CD14-positive monocyte (primary cell): ENCODE data around the gene SMIM38. TPM values are rescaled to one million over a fixed set of nuclear protein-coding genes. Genes with fewer than 3 reads are reported as not detected.

ENCODE experiments used
- DNase-seq, 3 donors: peaks; one replicate each; pipeline ENCODE4 v3.0.0-alpha.2; 2011 to 2022
- H2AFZ ChIP-seq: 2 replicates; pipeline ENCODE4 v1.6.0; 2012; ENCODE audit warnings: mild to moderate bottlenecking, low read depth, low read length, inconsistent platforms; ENCODE audit not compliant: insufficient read depth, poor library complexity, severe bottlenecking
- H3K27ac ChIP-seq, 2 donors: 1 replicate in 1 of 2; 2 replicates in 1 of 2; pipeline ENCODE4 v1.5.1; 2012 to 2013; ENCODE audit warnings: low read length in 2 of 2, control low read depth in 1 of 2, inconsistent platforms in 1 of 2, low read depth in 1 of 2, mild to moderate bottlenecking in 1 of 2
- H3K27me3 ChIP-seq, 2 donors: one replicate each; pipeline versions ENCODE4 v1.6.0 to v1.6.1; 2011 to 2013; ENCODE audit warnings: low read length in 2 of 2; ENCODE audit not compliant: control insufficient read depth in 2 of 2, insufficient read depth in 2 of 2
- H3K36me3 ChIP-seq, 2 donors: replicated peaks in 1 of 2; 1 replicate in 1 of 2; 2 replicates in 1 of 2; pipeline versions ENCODE4 v1.5.1 to v1.6.1; 2012 to 2013; ENCODE audit warnings: low read length in 2 of 2, control low read depth in 1 of 2, inconsistent platforms in 1 of 2, mild to moderate bottlenecking in 1 of 2; ENCODE audit not compliant: insufficient read depth in 2 of 2, control insufficient read depth in 1 of 2
- H3K4me1 ChIP-seq, 2 donors: 1 replicate in 1 of 2; 2 replicates in 1 of 2; pipeline versions ENCODE4 v1.5.1 to v1.6.1; 2012 to 2013; ENCODE audit warnings: low read length in 2 of 2, control low read depth in 1 of 2, inconsistent platforms in 1 of 2, mild to moderate bottlenecking in 1 of 2, moderate library complexity in 1 of 2; ENCODE audit not compliant: insufficient read depth in 2 of 2, control insufficient read depth in 1 of 2
- H3K4me2 ChIP-seq: replicated peaks from 2 replicates; pipeline ENCODE3; 2012; ENCODE audit warnings: low read length, moderate library complexity, mild to moderate bottlenecking; ENCODE audit not compliant: poor library complexity, severe bottlenecking; ENCODE audit errors: extremely low read depth
- H3K4me3 ChIP-seq, 3 experiments: fragments of 200-600 bp in 1 of 3; sonication (generic) in 1 of 3; replicated peaks in 1 of 3; 1 replicate in 2 of 3; 2 replicates in 1 of 3; pipeline ENCODE4 v1.5.1; 2011 to 2013; ENCODE audit warnings: low read length in 3 of 3, mild to moderate bottlenecking in 3 of 3, control low read depth in 2 of 3, low read depth in 2 of 3, inconsistent platforms in 1 of 3, moderate library complexity in 1 of 3
- H3K79me2 ChIP-seq: 2 replicates; pipeline ENCODE4 v1.6.0; 2012; ENCODE audit warnings: mild to moderate bottlenecking, control low read depth, inconsistent platforms, low read length, moderate library complexity; ENCODE audit not compliant: insufficient read depth
- H3K9ac ChIP-seq: 2 replicates; pipeline ENCODE4 v1.6.0; 2017; ENCODE audit warnings: low read length, mild to moderate bottlenecking; ENCODE audit not compliant: insufficient read depth, poor library complexity, severe bottlenecking
- H3K9me3 ChIP-seq, 2 donors: replicated peaks in 1 of 2; 1 replicate in 1 of 2; 2 replicates in 1 of 2; pipeline versions ENCODE4 v1.5.1 to v1.6.1; 2012 to 2013; ENCODE audit warnings: low read length in 2 of 2, control low read depth in 1 of 2; ENCODE audit not compliant: control insufficient read depth in 1 of 2, insufficient read depth in 1 of 2
- H4K20me1 ChIP-seq: 2 replicates; pipeline ENCODE4 v1.6.0; 2012; ENCODE audit warnings: mild to moderate bottlenecking, low read length, control low read depth, moderate library complexity; ENCODE audit not compliant: insufficient read depth
- H3K27ac Mint-ChIP-seq, 7 donors: one replicate each; pipeline ENCODE4 v1.8.0; 2020; ENCODE audit warnings: mild to moderate bottlenecking in 7 of 7, mixed read lengths in 7 of 7, moderate library complexity in 6 of 7, inconsistent platforms in 2 of 7
- H3K27me3 Mint-ChIP-seq, 3 donors: one replicate each; pipeline ENCODE4 v1.8.0; 2021 to 2022; ENCODE audit warnings: low read depth in 3 of 3, mild to moderate bottlenecking in 3 of 3, mixed read lengths in 3 of 3, moderate library complexity in 3 of 3, inconsistent platforms in 1 of 3
- H3K36me3 Mint-ChIP-seq, 2 donors: one replicate each; pipeline ENCODE4 v1.8.0; 2020; ENCODE audit warnings: mixed read lengths in 2 of 2, inconsistent platforms in 1 of 2, mild to moderate bottlenecking in 1 of 2
- H3K4me1 Mint-ChIP-seq: one replicate; pipeline ENCODE4 v1.8.0; 2020; ENCODE audit warnings: mild to moderate bottlenecking, mixed read lengths
- H3K4me3 Mint-ChIP-seq, 2 donors: one replicate each; pipeline ENCODE4 v1.8.0; 2020; ENCODE audit warnings: mild to moderate bottlenecking in 2 of 2, mixed read lengths in 2 of 2, moderate library complexity in 1 of 2
- H3K9me3 Mint-ChIP-seq, 7 donors: one replicate each; pipeline ENCODE4 v1.8.0; 2020 to 2022; ENCODE audit warnings: mixed read lengths in 7 of 7, mild to moderate bottlenecking in 6 of 7, moderate library complexity in 6 of 7, inconsistent platforms in 2 of 7
- WGBS: methylation state at CpG from one replicate; pipeline ENCODE4 v1.1.5; 2013; ENCODE audit warnings: missing lambda C conversion rate; ENCODE audit not compliant: insufficient coverage; 5-methylcytosine and 5-hydroxymethylcytosine counted together
- intact Hi-C, 2 donors: fragments of 100-400 bp; cut with micrococcal nuclease; formaldehyde crosslinking; loops; one replicate each; pipeline versions ENCODE4 v1.15.0 to v1.15.1; 2023
- polyA plus RNA-seq, 3 donors: library from polyadenylated mRNA; depleted of rRNA in 1 of 3; unstranded in 2 of 3; stranded (reverse) in 1 of 3; fragments of 300-500 nt in 2 of 3; fragments of >200 nt in 1 of 3; fragmentation: Illumina TruSeq in 2 of 3; gene quantifications; 1 replicate in 2 of 3; 2 replicates in 1 of 3; pipeline ENCODE4 v1.2.3, GENCODE V29; 2012 to 2021
- TF ChIP-seq, protein P1 (sequence below): fragments of 200-600 bp; IDR thresholded peaks from one replicate; pipeline ENCODE4 v1.8.0; 2022; ENCODE audit warnings: antibody characterized with exemption, mild to moderate bottlenecking

The SMIM38 gene
- polyA plus RNA-seq, 3 donors, result 0.05 TPM; not detected in 2

DNA sequence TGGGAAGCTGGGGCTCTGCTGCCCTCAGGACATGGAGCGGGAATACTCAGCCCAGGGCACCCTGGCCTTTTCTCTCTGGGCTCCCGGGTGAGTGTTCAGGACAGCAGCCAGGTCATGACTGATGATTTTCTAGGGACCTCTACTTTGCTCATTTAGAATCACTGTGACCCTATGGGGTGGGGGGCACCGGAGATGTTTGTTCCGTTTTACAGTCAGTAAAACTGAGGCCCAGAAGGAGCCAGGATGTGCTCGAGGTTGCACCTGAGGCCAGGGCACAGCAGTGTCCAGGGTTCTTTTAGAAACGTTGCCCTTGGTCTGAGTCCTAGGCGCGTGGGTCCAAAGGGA lies 48.1 kb downstream of the SMIM38 start:
- H3K4me1 Mint-ChIP-seq, result no peaks in the 10 kb centered on the region
- 97% methylated on average over 8 of the region's 8 CpGs for WGBS
- intact Hi-C loops, result no loop called here
- no peak overlapping the region for H3K4me3 ChIP-seq
- H4K20me1 ChIP-seq, result no peaks in the 10 kb centered on the region
- H3K27ac Mint-ChIP-seq, result no peak overlapping the region
- no peaks in the 10 kb centered on the region for H3K4me1 ChIP-seq
- H3K27ac ChIP-seq, result no peak overlapping the region
- TF ChIP-seq, protein P1, sequence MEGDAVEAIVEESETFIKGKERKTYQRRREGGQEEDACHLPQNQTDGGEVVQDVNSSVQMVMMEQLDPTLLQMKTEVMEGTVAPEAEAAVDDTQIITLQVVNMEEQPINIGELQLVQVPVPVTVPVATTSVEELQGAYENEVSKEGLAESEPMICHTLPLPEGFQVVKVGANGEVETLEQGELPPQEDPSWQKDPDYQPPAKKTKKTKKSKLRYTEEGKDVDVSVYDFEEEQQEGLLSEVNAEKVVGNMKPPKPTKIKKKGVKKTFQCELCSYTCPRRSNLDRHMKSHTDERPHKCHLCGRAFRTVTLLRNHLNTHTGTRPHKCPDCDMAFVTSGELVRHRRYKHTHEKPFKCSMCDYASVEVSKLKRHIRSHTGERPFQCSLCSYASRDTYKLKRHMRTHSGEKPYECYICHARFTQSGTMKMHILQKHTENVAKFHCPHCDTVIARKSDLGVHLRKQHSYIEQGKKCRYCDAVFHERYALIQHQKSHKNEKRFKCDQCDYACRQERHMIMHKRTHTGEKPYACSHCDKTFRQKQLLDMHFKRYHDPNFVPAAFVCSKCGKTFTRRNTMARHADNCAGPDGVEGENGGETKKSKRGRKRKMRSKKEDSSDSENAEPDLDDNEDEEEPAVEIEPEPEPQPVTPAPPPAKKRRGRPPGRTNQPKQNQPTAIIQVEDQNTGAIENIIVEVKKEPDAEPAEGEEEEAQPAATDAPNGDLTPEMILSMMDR, result no peak
- H3K4me3 Mint-ChIP-seq, result no peak overlapping the region
- peaks cover 0 to 2% (median 0%) of the 10 kb centered on the region in 7 donors for H3K9me3 Mint-ChIP-seq
- DNase-seq, result no peak
- H2AFZ ChIP-seq, result no peak overlapping the region
- H3K27me3 ChIP-seq, result no peaks in the 10 kb centered on the region
- no peaks in the 10 kb centered on the region for H3K9me3 ChIP-seq
- peaks cover 2 to 5% (median 3%) of the 10 kb centered on the region in 3 donors for H3K27me3 Mint-ChIP-seq
- H3K79me2 ChIP-seq, result no peaks in the 10 kb centered on the region
- no peak overlapping the region for H3K9ac ChIP-seq
- no peak overlapping the region for H3K4me2 ChIP-seq
- H3K36me3 ChIP-seq, result no peaks in the 10 kb centered on the region
- H3K36me3 Mint-ChIP-seq, result no peaks in the 10 kb centered on the region

DNA sequence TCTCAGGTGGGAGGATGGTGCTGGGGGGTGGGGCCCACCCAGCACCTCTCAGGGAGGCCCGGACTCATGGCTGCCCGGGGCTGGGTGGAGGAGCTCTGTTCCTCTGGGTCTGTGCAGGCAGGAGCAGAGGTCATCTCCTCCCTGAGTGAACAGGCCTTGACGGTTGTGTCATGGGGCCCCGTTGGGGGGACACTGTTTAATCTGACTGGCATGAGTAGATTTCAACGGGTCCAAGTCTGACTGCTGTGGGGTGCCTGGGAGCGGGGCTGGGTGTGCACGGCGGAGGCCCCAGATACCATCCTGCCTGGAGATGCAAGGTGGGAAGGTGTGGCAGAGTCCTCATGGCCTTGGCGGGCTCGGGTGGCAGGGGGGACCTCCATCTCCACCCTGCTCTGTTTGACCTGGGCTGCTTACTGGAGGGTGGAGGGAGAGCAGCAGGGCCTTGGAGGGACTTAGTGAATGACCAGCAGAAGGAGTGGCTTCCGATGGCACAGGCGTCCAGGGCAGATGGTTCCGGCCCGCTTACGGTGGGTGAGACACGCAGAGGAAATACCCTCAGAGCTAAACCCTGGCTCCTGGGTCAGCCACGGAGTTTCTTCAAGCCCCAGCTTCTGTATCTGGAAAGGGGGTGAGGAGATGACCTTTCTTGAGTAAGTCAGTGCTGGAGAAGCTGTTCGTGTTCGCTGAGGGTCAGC lies 48.7 kb downstream of the SMIM38 start:
- Histone ChIP-seq H3K4me1 (no peaks in the 10 kb centered on the region), H2AFZ (no peak overlapping the region), H3K9ac (no peak overlapping the region), H3K4me3 (no peak overlapping the region), H3K27ac (no peak overlapping the region), H3K4me2 (no peak overlapping the region), H3K27me3 (no peaks in the 10 kb centered on the region), H3K36me3 (no peaks in the 10 kb centered on the region), H3K9me3 (no peaks in the 10 kb centered on the region), H4K20me1 (no peaks in the 10 kb centered on the region), H3K79me2 (no peaks in the 10 kb centered on the region)
- peaks cover 0 to 5% (median 2%) of the 10 kb centered on the region in 3 donors for H3K27me3 Mint-ChIP-seq
- no peak overlapping the region for H3K4me3 Mint-ChIP-seq
- H3K9me3 Mint-ChIP-seq, result peaks cover 0 to 2% (median 0%) of the 10 kb centered on the region in 7 donors
- H3K36me3 Mint-ChIP-seq, result no peaks in the 10 kb centered on the region
- no peaks in the 10 kb centered on the region for H3K4me1 Mint-ChIP-seq
- H3K27ac Mint-ChIP-seq, result no peak overlapping the region
- intact Hi-C loops, result no loop called here
- 88% methylated on average over 12 of the region's 19 CpGs for WGBS
- no peak for DNase-seq
- TF ChIP-seq, protein P1, result no peak
